GM23338 (cell line): ENCODE data around the gene ITPR2. TPM values are rescaled to one million over a fixed set of nuclear protein-coding genes. Genes with fewer than 3 reads are reported as not detected.

Experiments used
- ATAC-seq: fragments of 200-7000 bp; cut with Tn5 transposase; 3 replicates; pipeline ENCODE4 v1.9.1; 2020
- DNase-seq: peaks from one replicate; pipeline ENCODE4 v3.0.0-alpha.2; 2015; ENCODE audit warnings: low spot score
- H2AFZ ChIP-seq: fragments of 200-600 bp; sonication (generic); 2 replicates; pipeline ENCODE4 v1.8.0; 2016; ENCODE audit warnings: antibody characterized with exemption, mild to moderate bottlenecking, moderate library complexity
- H3F3A ChIP-seq: fragments of 200-600 bp; sonication (generic); replicated peaks from 2 replicates; pipeline ENCODE4 v1.8.0; 2017; ENCODE audit warnings: antibody characterized with exemption, mixed run types, low read depth
- H3K27ac ChIP-seq: fragments of 200-600 bp; sonication (generic); 2 replicates; pipeline ENCODE4 v1.6.1; 2016; ENCODE audit warnings: low read depth
- H3K27me3 ChIP-seq: fragments of 200-600 bp; sonication (generic); 2 replicates; pipeline ENCODE4 v1.8.0; 2016; ENCODE audit warnings: mild to moderate bottlenecking, mixed run types, moderate library complexity; ENCODE audit not compliant: insufficient read depth
- H3K36me3 ChIP-seq: fragments of 200-600 bp; sonication (generic); 2 replicates; pipeline ENCODE4 v1.8.0; 2016; ENCODE audit warnings: mild to moderate bottlenecking; ENCODE audit not compliant: insufficient read depth
- H3K4me1 ChIP-seq: fragments of 200-600 bp; sonication (generic); 2 replicates; pipeline ENCODE4 v1.8.0; 2016; ENCODE audit warnings: mild to moderate bottlenecking, moderate library complexity; ENCODE audit not compliant: insufficient read depth
- H3K4me2 ChIP-seq: fragments of 200-600 bp; sonication (generic); 2 replicates; pipeline ENCODE4 v1.7.1; 2017; ENCODE audit warnings: mixed run types
- H3K4me3 ChIP-seq: fragments of 200-600 bp; sonication (generic); 2 replicates; pipeline ENCODE4 v1.6.1; 2016; ENCODE audit warnings: mixed run types
- H3K79me2 ChIP-seq: fragments of 200-600 bp; sonication (generic); replicated peaks from 2 replicates; pipeline ENCODE4 v1.8.0; 2017; ENCODE audit warnings: mild to moderate bottlenecking; ENCODE audit not compliant: insufficient read depth
- H3K9me2 ChIP-seq: fragments of 200-600 bp; sonication (generic); 2 replicates; pipeline ENCODE4 v1.8.0; 2017; ENCODE audit not compliant: insufficient read depth
- H4K20me1 ChIP-seq: fragments of 200-600 bp; sonication (generic); replicated peaks from 2 replicates; pipeline ENCODE4 v1.8.0; 2017; ENCODE audit warnings: mild to moderate bottlenecking; ENCODE audit not compliant: insufficient read depth
- H3K27ac Mint-ChIP-seq: 2 replicates; pipeline ENCODE4 v1.8.0; 2020; ENCODE audit warnings: inconsistent platforms, mild to moderate bottlenecking, moderate library complexity, mixed read lengths
- H3K27me3 Mint-ChIP-seq: 3 replicates; pipeline ENCODE4 v1.8.0; 2022; ENCODE audit warnings: low read depth, mild to moderate bottlenecking, moderate library complexity, mixed read lengths, inconsistent platforms; ENCODE audit not compliant: insufficient read depth, poor library complexity
- H3K36me3 Mint-ChIP-seq: 3 replicates; pipeline ENCODE4 v1.8.0; 2021; ENCODE audit warnings: low read depth, mild to moderate bottlenecking, inconsistent platforms, moderate library complexity, mixed read lengths
- H3K4me1 Mint-ChIP-seq: 3 replicates; pipeline ENCODE4 v1.8.0; 2020; ENCODE audit warnings: mild to moderate bottlenecking, inconsistent platforms, mixed read lengths
- H3K4me3 Mint-ChIP-seq: 3 replicates; pipeline ENCODE4 v1.8.0; 2021; ENCODE audit warnings: moderate library complexity, mild to moderate bottlenecking, inconsistent platforms, mixed read lengths
- H3K9me3 Mint-ChIP-seq: 3 replicates; pipeline ENCODE4 v1.8.0; 2020; ENCODE audit warnings: moderate library complexity, mild to moderate bottlenecking, inconsistent platforms, mixed read lengths
- CTCF ChIP-seq, 2 experiments: fragments of 200-600 bp in 1 of 2; sonication (generic) in 1 of 2; conservative IDR thresholded peaks; 2 replicates each; pipeline versions ENCODE4 v1.5.1 to v1.6.1; 2016 to 2017; ENCODE audit warnings: antibody characterized with exemption in 2 of 2, low read depth in 2 of 2, mild to moderate bottlenecking in 2 of 2, moderate library complexity in 1 of 2
- EZH2phosphoT487 ChIP-seq: fragments of 200-600 bp; sonication (generic); IDR thresholded peaks from one replicate; pipeline ENCODE4 v1.8.1; 2018; ENCODE audit warnings: antibody characterized with exemption; ENCODE audit not compliant: unreplicated experiment
- JUNB ChIP-seq: IDR thresholded peaks from one replicate; pipeline ENCODE4 v1.6.1; 2016; ENCODE audit warnings: antibody characterized with exemption; ENCODE audit not compliant: unreplicated experiment
- NANOG ChIP-seq: IDR thresholded peaks from 2 replicates; pipeline ENCODE4 v1.6.1; 2016; ENCODE audit warnings: antibody characterized with exemption, borderline replicate concordance
- POLR2AphosphoS5 ChIP-seq: IDR thresholded peaks from 2 replicates; pipeline ENCODE4 v1.6.1; 2016; ENCODE audit warnings: antibody characterized with exemption, low read depth
- ZNF114 ChIP-seq: fragments of 250-450 bp; sonication (Bioruptor Pico); IDR thresholded peaks from 2 replicates; pipeline ENCODE4 v1.5.0; 2020; ENCODE audit warnings: mild to moderate bottlenecking, moderate library complexity
- ZNF462 ChIP-seq: fragments of 250-450 bp; sonication (Bioruptor Pico); IDR thresholded peaks from 2 replicates; pipeline ENCODE4 v1.5.0; 2020; ENCODE audit warnings: mild to moderate bottlenecking, moderate library complexity
- polyA plus RNA-seq: library from polyadenylated mRNA; unstranded; fragments of >200 nt; fragmentation: Nextera tagmentation; extraction: Ambion mirVana; gene quantifications from 2 replicates; pipeline ENCODE4 v1.2.1, GENCODE V29; 2016
- total RNA-seq: library from RNA; depleted of rRNA; stranded (reverse); fragments of >200 nt; shearing (Covaris generic); gene quantifications from 2 replicates; pipeline ENCODE4 v1.2.3, GENCODE V29; 2014

Gene ITPR2
- total and polyA plus RNA-seq, 2 experiments from 2014 or later = 44.5 to 65.2 TPM

- TF ChIP-seq ZNF462 (CRISPR knock-in tag) (no peak), POLR2AphosphoS5 (no peak), JUNB (no peak), NANOG (no peak), ZNF114 (no peak), EZH2phosphoT487 (no peak)
Observed at GRCh38 chr12:26617513-26617912, 215.5 kb downstream of the ITPR2 start (continued).

GRCh38 chr12:26614011-26614616, 218.9 kb downstream of the ITPR2 start:
- Histone ChIP-seq H3K4me1 (no peaks in the 10 kb centered on the region), H3K27me3 (no peaks in the 10 kb centered on the region), H3K4me2 (no peak overlapping the region), H2AFZ (no peak overlapping the region), H3F3A (no peaks in the 10 kb centered on the region), H3K9me2 (no peaks in the 10 kb centered on the region), H3K36me3 (peaks cover 1% of the 10 kb centered on the region; the same call in 1 of the 2 replicates), H4K20me1 (0 out of 2 replicates have a peak, but pooled peaks cover 5% of the 10 kb centered on the region), H3K4me3 (no peak overlapping the region), H3K79me2 (no peaks in the 10 kb centered on the region), H3K27ac (no peak overlapping the region)
- Mint-ChIP-seq H3K27me3 (no peaks in the 10 kb centered on the region), H3K27ac (no peak overlapping the region), H3K9me3 (no peaks in the 10 kb centered on the region), H3K36me3 (peaks cover 14% of the 10 kb centered on the region), H3K4me1 (no peaks in the 10 kb centered on the region; the same call in 2 of the 3 replicates), H3K4me3 (no peak overlapping the region)
- no peak for TF ChIP-seq ZNF462 (CRISPR knock-in tag)
- TF ChIP-seq CTCF (conservative IDR thresholded peaks at IDR 0.05; ENCODE audit: low read depth in 2 of 2) = peak; percentile 83 to 88
- DNase-seq = peak; percentile 71
- ATAC-seq = peak; percentile 91
